ENCODE data around the gene RHBDL2. TPM values are rescaled to one million over a fixed set of nuclear protein-coding genes. Genes with fewer than 3 reads are reported as not detected.

Gene RHBDL2
- total RNA-seq, 1 experiment from 2014 or later = 7.1 TPM

- Histone ChIP-seq H3K9me3 (ENCODE audit: control insufficient read depth, insufficient read depth, low read depth, low read length) (no peaks in the 10 kb centered on the region), H3K4me1 (ENCODE audit: control insufficient read depth, insufficient read depth, low read length) (no peaks in the 10 kb centered on the region), H3K27ac (ENCODE audit: low read length) (no peak overlapping the region), H3K36me3 (ENCODE audit: control insufficient read depth, insufficient read depth, low read length) (no peaks in the 10 kb centered on the region), H3K4me3 (ENCODE audit: low read depth in 2 of 2, low read length in 2 of 2) (no peak overlapping the region), H3K27me3 (ENCODE audit: control insufficient read depth, insufficient read depth, low read length) (no peaks in the 10 kb centered on the region)
- TF ChIP-seq SIN3A (IDR thresholded peaks at IDR 0.05; ENCODE audit: borderline replicate concordance, insufficient read depth, low read depth, low read length) = no peak
- TF ChIP-seq, protein P1, sequence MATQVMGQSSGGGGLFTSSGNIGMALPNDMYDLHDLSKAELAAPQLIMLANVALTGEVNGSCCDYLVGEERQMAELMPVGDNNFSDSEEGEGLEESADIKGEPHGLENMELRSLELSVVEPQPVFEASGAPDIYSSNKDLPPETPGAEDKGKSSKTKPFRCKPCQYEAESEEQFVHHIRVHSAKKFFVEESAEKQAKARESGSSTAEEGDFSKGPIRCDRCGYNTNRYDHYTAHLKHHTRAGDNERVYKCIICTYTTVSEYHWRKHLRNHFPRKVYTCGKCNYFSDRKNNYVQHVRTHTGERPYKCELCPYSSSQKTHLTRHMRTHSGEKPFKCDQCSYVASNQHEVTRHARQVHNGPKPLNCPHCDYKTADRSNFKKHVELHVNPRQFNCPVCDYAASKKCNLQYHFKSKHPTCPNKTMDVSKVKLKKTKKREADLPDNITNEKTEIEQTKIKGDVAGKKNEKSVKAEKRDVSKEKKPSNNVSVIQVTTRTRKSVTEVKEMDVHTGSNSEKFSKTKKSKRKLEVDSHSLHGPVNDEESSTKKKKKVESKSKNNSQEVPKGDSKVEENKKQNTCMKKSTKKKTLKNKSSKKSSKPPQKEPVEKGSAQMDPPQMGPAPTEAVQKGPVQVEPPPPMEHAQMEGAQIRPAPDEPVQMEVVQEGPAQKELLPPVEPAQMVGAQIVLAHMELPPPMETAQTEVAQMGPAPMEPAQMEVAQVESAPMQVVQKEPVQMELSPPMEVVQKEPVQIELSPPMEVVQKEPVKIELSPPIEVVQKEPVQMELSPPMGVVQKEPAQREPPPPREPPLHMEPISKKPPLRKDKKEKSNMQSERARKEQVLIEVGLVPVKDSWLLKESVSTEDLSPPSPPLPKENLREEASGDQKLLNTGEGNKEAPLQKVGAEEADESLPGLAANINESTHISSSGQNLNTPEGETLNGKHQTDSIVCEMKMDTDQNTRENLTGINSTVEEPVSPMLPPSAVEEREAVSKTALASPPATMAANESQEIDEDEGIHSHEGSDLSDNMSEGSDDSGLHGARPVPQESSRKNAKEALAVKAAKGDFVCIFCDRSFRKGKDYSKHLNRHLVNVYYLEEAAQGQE (IDR thresholded peaks at IDR 0.05; ENCODE audit: insufficient read depth in 1 of 2, low read depth in 2 of 2, low read length in 1 of 2) = no peak
- TF ChIP-seq TCF7L2 (IDR thresholded peaks at IDR 0.05; ENCODE audit: low read depth, low read length) = no peak
- TF ChIP-seq POLR2AphosphoS5 (IDR thresholded peaks at IDR 0.05; ENCODE audit: low read depth, low read length) = no peak
- TF ChIP-seq, protein P2, sequence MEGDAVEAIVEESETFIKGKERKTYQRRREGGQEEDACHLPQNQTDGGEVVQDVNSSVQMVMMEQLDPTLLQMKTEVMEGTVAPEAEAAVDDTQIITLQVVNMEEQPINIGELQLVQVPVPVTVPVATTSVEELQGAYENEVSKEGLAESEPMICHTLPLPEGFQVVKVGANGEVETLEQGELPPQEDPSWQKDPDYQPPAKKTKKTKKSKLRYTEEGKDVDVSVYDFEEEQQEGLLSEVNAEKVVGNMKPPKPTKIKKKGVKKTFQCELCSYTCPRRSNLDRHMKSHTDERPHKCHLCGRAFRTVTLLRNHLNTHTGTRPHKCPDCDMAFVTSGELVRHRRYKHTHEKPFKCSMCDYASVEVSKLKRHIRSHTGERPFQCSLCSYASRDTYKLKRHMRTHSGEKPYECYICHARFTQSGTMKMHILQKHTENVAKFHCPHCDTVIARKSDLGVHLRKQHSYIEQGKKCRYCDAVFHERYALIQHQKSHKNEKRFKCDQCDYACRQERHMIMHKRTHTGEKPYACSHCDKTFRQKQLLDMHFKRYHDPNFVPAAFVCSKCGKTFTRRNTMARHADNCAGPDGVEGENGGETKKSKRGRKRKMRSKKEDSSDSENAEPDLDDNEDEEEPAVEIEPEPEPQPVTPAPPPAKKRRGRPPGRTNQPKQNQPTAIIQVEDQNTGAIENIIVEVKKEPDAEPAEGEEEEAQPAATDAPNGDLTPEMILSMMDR (IDR thresholded peaks at IDR 0.05) = no peak
- no peak for ATAC-seq
- no peak for DNase-seq (ENCODE audit: low read depth, low spot score)
- no TSS peak for BruUV-seq (replicated peaks)
- ChIA-PET POLR2A (no interaction called here), CTCF (no interaction called here)
- in situ Hi-C loops (cut with HindIII; ENCODE audit: low pct_unique_long_range_greater_than_20kb, low sequenced_read_pairs) = no loop called here
- intact Hi-C loops (cut with micrococcal nuclease; ENCODE audit: unreplicated experiment) = no loop called here
Measured at GRCh38 chr1:38885092-38885491, 56.5 kb downstream of the RHBDL2 start.

DNA sequence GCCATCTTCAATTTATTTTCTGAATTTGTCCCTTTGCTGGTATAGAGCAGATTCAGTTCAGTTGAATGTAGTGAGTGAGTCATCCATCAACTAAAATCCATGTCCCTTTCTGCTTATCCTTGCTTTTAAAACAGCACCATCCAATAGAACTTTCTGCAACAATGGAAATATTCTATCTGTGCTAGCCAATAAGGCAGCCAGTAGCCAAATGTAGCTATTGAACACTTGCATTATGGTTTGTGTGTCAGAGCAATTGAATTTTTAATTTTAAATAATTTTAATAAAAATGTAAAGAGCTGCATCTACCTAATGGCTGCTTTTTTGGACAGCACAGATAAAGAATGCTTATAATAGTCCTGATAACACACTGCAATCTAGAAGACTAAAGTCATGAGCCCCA lies 60.1 kb downstream of the RHBDL2 start, which contains the start of gene GJA9:
TSS of gene GJA9 (minus strand) at position 101 of the 400 bp plus-strand sequence. CDS start 5,489 bp downstream, outside the sequence.
- Histone ChIP-seq H3K27me3 (ENCODE audit: control insufficient read depth, insufficient read depth, low read length) (no peaks in the 10 kb centered on the region), H3K9me3 (ENCODE audit: control insufficient read depth, insufficient read depth, low read depth, low read length) (no peaks in the 10 kb centered on the region), H3K36me3 (ENCODE audit: control insufficient read depth, insufficient read depth, low read length) (no peaks in the 10 kb centered on the region), H3K4me1 (ENCODE audit: control insufficient read depth, insufficient read depth, low read length) (no peaks in the 10 kb centered on the region), H3K27ac (ENCODE audit: low read length) (no peak within 1 kb of the TSS), H3K4me3 (ENCODE audit: low read depth in 2 of 2, low read length in 2 of 2) (no peak within 1 kb of the TSS)
- POLR2A ChIA-PET = interaction anchor here (0.6 to 0.7 kb wide), 2 partner anchors 9 to 13 kb away, joined by 6 read pairs; no protein-coding TSS in a partner anchor
- TF ChIP-seq SIN3A (IDR thresholded peaks at IDR 0.05; ENCODE audit: borderline replicate concordance, insufficient read depth, low read depth, low read length) (no peak), TCF7L2 (IDR thresholded peaks at IDR 0.05; ENCODE audit: low read depth, low read length) (no peak), POLR2AphosphoS5 (IDR thresholded peaks at IDR 0.05; ENCODE audit: low read depth, low read length) (no peak)
- TF ChIP-seq, protein P1 (IDR thresholded peaks at IDR 0.05; ENCODE audit: insufficient read depth in 1 of 2, low read depth in 2 of 2, low read length in 1 of 2) = no peak
- TF ChIP-seq, protein P2 (IDR thresholded peaks at IDR 0.05) = no peak
- ATAC-seq (no peak), DNase-seq (ENCODE audit: low read depth, low spot score) (no peak)
- no TSS peak for BruUV-seq (replicated peaks)
- intact Hi-C loops (cut with micrococcal nuclease; ENCODE audit: unreplicated experiment) = no loop called here
- CTCF ChIA-PET = no interaction called here
- in situ Hi-C loops (cut with HindIII; ENCODE audit: low pct_unique_long_range_greater_than_20kb, low sequenced_read_pairs) = no loop called here
